Measurements from ENCODE around the gene PPM1B.

Gene PPM1B

GRCh38 chr2:44267269-44267795, 98.7 kb downstream of the PPM1B start:
- no peak for DNase-seq

DNA sequence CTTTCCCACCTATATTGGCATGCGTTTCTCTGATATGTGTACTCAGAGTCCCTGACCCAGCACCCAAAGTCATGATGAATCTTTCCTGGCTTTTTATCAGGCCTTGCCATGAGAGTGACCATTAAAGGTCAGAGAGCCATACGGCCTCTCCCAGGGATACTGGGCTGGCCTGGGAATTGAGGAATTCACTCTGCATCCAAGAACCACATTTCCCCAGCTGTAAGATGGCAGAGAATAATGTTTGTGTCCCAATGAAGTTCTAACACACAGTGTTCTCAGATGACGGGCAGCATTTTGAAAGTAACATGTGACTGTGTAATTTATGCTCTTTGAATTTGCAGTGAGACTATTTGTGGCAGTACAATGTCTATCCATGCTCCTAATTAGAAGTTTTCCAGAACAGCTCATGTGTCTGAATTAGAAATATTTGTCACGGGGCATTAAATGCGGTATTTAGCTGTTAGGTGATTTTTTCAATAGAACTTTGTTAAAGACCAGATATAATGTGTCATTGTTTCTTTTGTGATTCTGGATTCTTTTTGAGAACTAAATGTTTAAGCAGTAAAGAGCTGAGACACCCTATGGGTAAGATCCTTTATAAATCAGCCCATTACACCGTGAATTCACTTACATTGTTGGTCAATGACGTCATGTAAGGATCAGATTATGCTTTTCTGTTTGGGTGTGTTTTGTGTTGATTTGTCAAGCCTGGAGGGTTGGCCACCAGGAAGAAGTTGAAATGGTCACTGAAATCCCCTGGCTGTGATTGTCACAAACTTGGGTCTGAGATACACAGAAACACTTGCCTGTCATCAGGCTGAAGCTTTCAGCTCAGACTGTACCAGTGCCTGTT, 99.3 kb downstream of the PPM1B start:
- no peak for DNase-seq

DNA sequence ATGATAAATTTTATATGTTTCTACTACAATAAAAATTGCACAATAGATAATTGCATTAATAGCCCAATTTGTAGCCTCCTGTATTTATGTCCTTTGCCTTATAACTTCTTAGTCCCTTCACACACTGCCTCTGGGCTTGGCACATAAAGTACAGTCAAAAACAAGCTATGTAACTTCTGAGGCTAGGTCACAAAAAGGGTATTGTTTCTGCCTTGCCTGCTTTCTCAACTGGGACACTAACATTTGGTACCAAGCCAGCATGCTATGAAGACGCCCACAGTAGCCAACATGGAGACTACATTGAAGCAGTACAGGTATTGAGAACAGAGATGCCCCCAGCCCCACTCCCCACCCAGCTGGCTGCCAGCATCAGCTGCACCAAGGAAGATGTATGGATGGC, 101.2 kb downstream of the PPM1B start:
- DNase-seq: no peak

- DNase-seq: no peak
Observed at GRCh38 chr2:44271296-44271695, 102.6 kb downstream of the PPM1B start.

- DNase-seq: no peak
Observed at GRCh38 chr2:44273076-44273475, 104.4 kb downstream of the PPM1B start.

GRCh38 chr2:44273596-44273995, 104.9 kb downstream of the PPM1B start:
- DNase-seq: no peak

DNA sequence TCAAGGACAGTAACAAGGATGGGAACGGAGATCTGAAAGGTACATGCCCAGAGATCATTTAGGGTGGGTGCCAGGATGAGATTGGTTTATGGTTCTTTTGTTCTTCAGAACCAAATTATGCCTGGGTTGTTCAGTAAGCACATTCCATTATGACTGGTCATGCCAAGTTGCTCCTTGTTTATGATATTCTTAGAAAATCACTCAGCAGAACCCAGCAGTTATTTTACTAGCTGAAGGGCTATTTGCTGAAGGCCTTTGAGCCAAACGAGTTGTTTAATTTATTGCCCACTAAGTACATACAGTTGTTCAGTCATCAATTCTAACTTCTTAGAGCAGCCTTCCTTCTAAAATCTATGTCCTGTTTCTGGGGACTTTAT, 107.2 kb downstream of the PPM1B start:
- DNase-seq: no peak

DNA sequence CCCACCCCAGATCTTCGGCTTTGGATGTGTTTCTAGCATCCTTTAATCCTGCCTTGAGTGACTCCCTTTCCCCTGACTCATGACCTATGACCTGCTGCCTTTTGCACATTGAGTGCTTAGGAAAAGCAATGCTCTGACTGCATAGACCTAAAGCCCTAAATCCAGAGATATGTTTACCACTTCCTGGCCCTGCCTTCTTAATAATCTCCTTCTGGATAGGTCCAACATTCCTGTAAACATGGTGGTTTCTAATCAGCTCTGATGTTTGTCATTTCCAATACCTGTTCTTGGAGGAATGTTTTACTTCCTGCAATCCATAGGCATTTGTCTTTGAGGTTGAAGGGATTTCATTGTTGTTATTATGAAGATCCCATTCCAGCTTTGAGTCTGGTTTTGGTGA, 108.9 kb downstream of the PPM1B start:
- no peak for DNase-seq

- DNase-seq: no peak
Observed at GRCh38 chr2:44280869-44281268, 112.2 kb downstream of the PPM1B start.
